ENCODE measurements around the gene FAXDC2.

DNA sequence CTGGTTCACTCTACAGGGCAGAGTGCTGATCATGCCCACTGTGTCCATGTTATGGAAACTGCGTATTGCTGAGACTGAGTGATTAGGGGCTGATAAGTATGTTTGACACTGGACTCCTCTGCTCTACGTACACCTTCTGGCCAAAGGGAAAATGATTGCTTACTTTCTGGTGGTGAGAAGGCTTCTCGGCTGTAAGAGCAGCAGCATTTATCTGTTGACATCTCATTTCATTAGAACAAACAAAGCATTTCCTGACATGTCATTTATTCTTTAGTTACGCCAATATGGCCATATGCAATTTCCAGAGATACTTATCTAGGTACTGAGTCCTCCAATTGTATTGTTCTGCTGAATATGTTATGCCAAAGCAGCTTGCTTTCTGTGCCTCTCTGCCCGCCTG, 5.6 kb downstream of the FAXDC2 start:
- TF ChIP-seq, protein P1, sequence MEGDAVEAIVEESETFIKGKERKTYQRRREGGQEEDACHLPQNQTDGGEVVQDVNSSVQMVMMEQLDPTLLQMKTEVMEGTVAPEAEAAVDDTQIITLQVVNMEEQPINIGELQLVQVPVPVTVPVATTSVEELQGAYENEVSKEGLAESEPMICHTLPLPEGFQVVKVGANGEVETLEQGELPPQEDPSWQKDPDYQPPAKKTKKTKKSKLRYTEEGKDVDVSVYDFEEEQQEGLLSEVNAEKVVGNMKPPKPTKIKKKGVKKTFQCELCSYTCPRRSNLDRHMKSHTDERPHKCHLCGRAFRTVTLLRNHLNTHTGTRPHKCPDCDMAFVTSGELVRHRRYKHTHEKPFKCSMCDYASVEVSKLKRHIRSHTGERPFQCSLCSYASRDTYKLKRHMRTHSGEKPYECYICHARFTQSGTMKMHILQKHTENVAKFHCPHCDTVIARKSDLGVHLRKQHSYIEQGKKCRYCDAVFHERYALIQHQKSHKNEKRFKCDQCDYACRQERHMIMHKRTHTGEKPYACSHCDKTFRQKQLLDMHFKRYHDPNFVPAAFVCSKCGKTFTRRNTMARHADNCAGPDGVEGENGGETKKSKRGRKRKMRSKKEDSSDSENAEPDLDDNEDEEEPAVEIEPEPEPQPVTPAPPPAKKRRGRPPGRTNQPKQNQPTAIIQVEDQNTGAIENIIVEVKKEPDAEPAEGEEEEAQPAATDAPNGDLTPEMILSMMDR (IDR thresholded peaks at IDR 0.05), result no peak
- TF ChIP-seq POLR2A (IDR thresholded peaks at IDR 0.05), result no peak

All from body of pancreas (tissue), 4 donors.